HG03521 (cell line): Measurements from ENCODE around the gene GDAP2.

Experiments
- ATAC-seq: cut with Tn5 transposase; IDR thresholded peaks from one replicate; pipeline ENCODE4 v1.9.1; 2021; ENCODE audit warnings: mild to moderate bottlenecking, moderate library complexity; ENCODE audit not compliant: unreplicated experiment

Gene GDAP2

GRCh38 chr1:117814856-117815797, 114.3 kb downstream of the GDAP2 start:
- no peak for ATAC-seq
